GM12878 (cell line): ENCODE results near the gene VBP1. TPM values are rescaled to one million over a fixed set of nuclear protein-coding genes. Genes with fewer than 3 reads are reported as not detected.

Experiments used
- ATAC-seq: fragments of 200-7000 bp; cut with Tn5 transposase; 3 replicates; pipeline ENCODE4 v1.9.1; 2020; ENCODE audit warnings: mild to moderate bottlenecking, moderate library complexity
- BruUV-seq: library from RNA; stranded (reverse); fragments of 400-500 nt; replicated peaks from 2 replicates; lab custom pipeline; 2021; lab: Mats Ljungman, UMichigan
- CTCF ChIA-PET: fragments of 300-600 bp; sonication (Branson Sonifier 250); formaldehyde crosslinking; extraction: SDS; loops from one replicate; lab custom pipeline; 2021; ENCODE audit warnings: inconsistent platforms; lab: Yijun Ruan, JAX
- POLR2A ChIA-PET: fragments of 350-600 bp; formaldehyde crosslinking; extraction: SDS; loops from one replicate; lab custom pipeline; 2021; ENCODE audit warnings: inconsistent platforms; lab: Charles Lee
- RAD21 ChIA-PET: fragments of 300-600 bp; sonication (Branson Sonifier 250); formaldehyde crosslinking; loops from one replicate; lab custom pipeline; 2023; ENCODE audit warnings: antibody characterized with exemption; ENCODE audit not compliant: unreplicated experiment; lab: Charles Lee
- SMC1A ChIA-PET: fragments of 300-600 bp; sonication (Branson Sonifier 250); formaldehyde crosslinking; loops from one replicate; lab custom pipeline; 2023; ENCODE audit not compliant: unreplicated experiment, uncharacterized antibody; lab: Charles Lee
- DNase-seq: peaks from one replicate; pipeline ENCODE4 v3.0.0-alpha.2; 2011; ENCODE audit warnings: low read depth, low spot score
- FAIRE-seq: peaks from 3 replicates; lab custom pipeline; 2011; peaks lifted over from hg19 to GRCh38; lab: Jason Lieb, UNC
- H2AFZ ChIP-seq: 2 replicates; pipeline ENCODE4 v1.6.0; 2011; ENCODE audit warnings: low read depth, low read length, control low read depth; ENCODE audit not compliant: control insufficient read depth
- H3K27ac ChIP-seq: 2 replicates; pipeline ENCODE4 v1.5.1; 2011; ENCODE audit warnings: control low read depth; ENCODE audit not compliant: control insufficient read depth, insufficient read depth
- H3K27me3 ChIP-seq, 2 experiments: replicated peaks in 1 of 2; 2 replicates each; pipeline versions ENCODE4 v1.6.0 to v1.6.1; 2011; ENCODE audit warnings: low read length in 1 of 2; ENCODE audit not compliant: control insufficient read depth in 2 of 2, insufficient read depth in 2 of 2
- H3K36me3 ChIP-seq, 2 experiments: 2 replicates each; pipeline ENCODE4 v1.5.1; 2011; ENCODE audit warnings: low read length in 1 of 2; ENCODE audit not compliant: control insufficient read depth in 2 of 2, insufficient read depth in 2 of 2
- H3K4me1 ChIP-seq: 2 replicates; pipeline ENCODE4 v1.6.1; 2011; ENCODE audit warnings: mild to moderate bottlenecking, low read length, moderate library complexity, mixed read lengths; ENCODE audit not compliant: control insufficient read depth, insufficient read depth
- H3K4me2 ChIP-seq: 2 replicates; pipeline ENCODE4 v1.6.0; 2011; ENCODE audit warnings: control low read depth; ENCODE audit not compliant: control insufficient read depth, insufficient read depth
- H3K4me3 ChIP-seq: fragments of 200-600 bp; sonication (generic); 2 replicates; pipeline ENCODE4 v1.5.1; 2016
- H3K79me2 ChIP-seq: 2 replicates; pipeline ENCODE4 v1.6.0; 2011; ENCODE audit warnings: low read length; ENCODE audit not compliant: control insufficient read depth, insufficient read depth
- H3K9ac ChIP-seq: 2 replicates; pipeline ENCODE4 v1.8.0; 2011; ENCODE audit warnings: low read length, control low read depth, mixed read lengths; ENCODE audit not compliant: control insufficient read depth, insufficient read depth
- H3K9me3 ChIP-seq: replicated peaks from 3 replicates; pipeline ENCODE4 v1.5.1; 2011; ENCODE audit warnings: mild to moderate bottlenecking, low read length; ENCODE audit not compliant: control insufficient read depth, insufficient read depth
- H4K20me1 ChIP-seq: 2 replicates; pipeline ENCODE4 v1.6.0; 2011; ENCODE audit not compliant: control insufficient read depth, insufficient read depth
- CREB1 ChIP-seq: IDR thresholded peaks from 2 replicates; pipeline ENCODE4 v1.6.1; 2012; ENCODE audit warnings: low read depth, mild to moderate bottlenecking, inconsistent platforms
- CREM ChIP-seq: IDR thresholded peaks from 2 replicates; pipeline ENCODE4 v1.6.1; 2014; ENCODE audit warnings: antibody characterized with exemption, low read depth
- GATAD2B ChIP-seq: fragments of 450-650 bp; conservative IDR thresholded peaks from 2 replicates; pipeline ENCODE4 v1.6.1; 2017; ENCODE audit warnings: low read depth, mild to moderate bottlenecking, moderate library complexity
- JUNB ChIP-seq: IDR thresholded peaks from 2 replicates; pipeline ENCODE4 v1.6.1; 2016; ENCODE audit warnings: antibody characterized with exemption, mild to moderate bottlenecking
- KDM1A ChIP-seq: fragments of 200-600 bp; sonication (generic); IDR thresholded peaks from 2 replicates; pipeline ENCODE4 v1.6.1; 2016; ENCODE audit warnings: borderline replicate concordance
- KLF5 ChIP-seq: fragments of 450-650 bp; IDR thresholded peaks from 2 replicates; pipeline ENCODE4 v1.6.1; 2014; ENCODE audit warnings: mild to moderate bottlenecking; ENCODE audit not compliant: partially characterized antibody
- NFIC ChIP-seq: IDR thresholded peaks from 2 replicates; pipeline ENCODE4 v1.6.1; 2012; ENCODE audit warnings: low read depth, mild to moderate bottlenecking, inconsistent platforms, low read length, moderate library complexity
- PML ChIP-seq: IDR thresholded peaks from 2 replicates; pipeline ENCODE4 v1.6.1; 2012; ENCODE audit warnings: low read length, inconsistent platforms
- POLR2A ChIP-seq: IDR thresholded peaks from 2 replicates; pipeline ENCODE4 v1.6.1; 2011; ENCODE audit warnings: low read depth, mild to moderate bottlenecking, low read length
- RAD21 ChIP-seq: IDR thresholded peaks from 2 replicates; pipeline ENCODE4 v1.6.1; 2011; ENCODE audit warnings: mild to moderate bottlenecking, low read depth, low read length, moderate library complexity; ENCODE audit not compliant: insufficient read depth
- RB1 ChIP-seq: fragments of 450-650 bp; formaldehyde crosslinking; IDR thresholded peaks from 2 replicates; pipeline ENCODE4 v1.6.1; 2017; ENCODE audit warnings: mild to moderate bottlenecking, borderline replicate concordance
- RELA ChIP-seq: fragments of 450-650 bp; IDR thresholded peaks from 2 replicates; pipeline ENCODE4 v1.8.0; 2014; ENCODE audit warnings: borderline replicate concordance; ENCODE audit not compliant: partially characterized antibody
- RUNX3 ChIP-seq: IDR thresholded peaks from 2 replicates; pipeline ENCODE4 v1.6.1; 2012; ENCODE audit warnings: low read length, inconsistent platforms
- SMAD1 ChIP-seq: fragments of 450-650 bp; IDR thresholded peaks from 2 replicates; pipeline ENCODE4 v1.6.1; 2018; ENCODE audit warnings: mild to moderate bottlenecking, low read depth; ENCODE audit not compliant: partially characterized antibody
- SUPT20H ChIP-seq: IDR thresholded peaks from 2 replicates; pipeline ENCODE4 v1.6.1; 2011; ENCODE audit warnings: low read depth, mild to moderate bottlenecking, low read length, moderate library complexity, borderline replicate concordance; ENCODE audit not compliant: control insufficient read depth
- TCF12 ChIP-seq: IDR thresholded peaks from 2 replicates; pipeline ENCODE4 v1.6.1; 2011; ENCODE audit warnings: low read depth, mild to moderate bottlenecking, low read length
- YY1 ChIP-seq: IDR thresholded peaks from 2 replicates; pipeline ENCODE4 v1.6.1; 2011; ENCODE audit warnings: low read depth, mild to moderate bottlenecking, low read length
- WGBS: methylation state at CpG from one replicate; pipeline ENCODE4 v1.1.6; 2016; ENCODE audit warnings: low lambda C conversion rate; ENCODE audit not compliant: insufficient replicate concordance, insufficient coverage; ENCODE audit errors: missing lambda C conversion rate; 5-methylcytosine and 5-hydroxymethylcytosine counted together
- in situ Hi-C: fragments of 300-500 bp; cut with MboI; formaldehyde crosslinking; loops from 9 replicates; pipeline ENCODE4 v1.14.3; 2018; ENCODE audit warnings: mixed read lengths
- intact Hi-C: fragments of 100-400 bp; cut with micrococcal nuclease; formaldehyde crosslinking; loops from one replicate; pipeline ENCODE4 v1.14.2; 2022; ENCODE audit not compliant: unreplicated experiment
- polyA plus RNA-seq, 11 experiments: library from polyadenylated mRNA; depleted of rRNA in 4 of 11; unstranded in 6 of 11; stranded (reverse) in 5 of 11; fragments of >200 nt; fragmentation: Nextera tagmentation in 4 of 11; fragmentation: Illumina TruSeq in 1 of 11; extraction: Ambion mirVana in 4 of 11; extraction: Trizol in 1 of 11; gene quantifications; 1 replicate in 1 of 11; 2 replicates in 10 of 11; pipeline versions ENCODE4 v1.2.1 to v1.2.3, GENCODE V29; 2011 to 2016; ENCODE audit warnings: inconsistent platforms in 2 of 11, missing spikeins in 2 of 11, low read depth in 1 of 11
- total RNA-seq, 4 experiments: library from RNA; depleted of rRNA in 3 of 4; stranded (reverse); fragments of >200 nt in 3 of 4; fragmentation: Illumina TruSeq in 1 of 4; extraction: Trizol in 1 of 4; gene quantifications; 2 replicates each; pipeline versions ENCODE4 v1.2.1 to v1.2.3, GENCODE V29; 2013 to 2021
- TF ChIP-seq, protein P1 (sequence below), 3 experiments: IDR thresholded peaks in 2 of 3; conservative IDR thresholded peaks in 1 of 3; 2 replicates each; pipeline ENCODE4 v1.5.1; 2011; ENCODE audit warnings: low read depth in 3 of 3, low read length in 3 of 3, mild to moderate bottlenecking in 3 of 3, control low read depth in 2 of 3, moderate library complexity in 2 of 3, inconsistent platforms in 1 of 3, mixed read lengths in 1 of 3; ENCODE audit not compliant: control insufficient read depth in 2 of 3, insufficient read depth in 1 of 3; ENCODE audit errors: extremely low read depth in 1 of 3
- TF ChIP-seq, protein P2 (sequence below): fragments of 450-650 bp; formaldehyde crosslinking; IDR thresholded peaks from 2 replicates; pipeline ENCODE4 v1.5.0; 2022; ENCODE audit warnings: mild to moderate bottlenecking, missing genetic modification characterization

VBP1 gene
- total and polyA plus RNA-seq, 10 of the 15 experiments (the other 5 are each of a cell fraction or from before 2014, with no cell fraction given), result 56.4 to 182 (median 102) TPM

- ChIA-PET POLR2A (no interaction called here), SMC1A (no interaction called here), CTCF (interaction anchor here (0.6 kb wide), 1 partner anchor 122 kb away, joined by 3 read pairs; no protein-coding TSS in a partner anchor), RAD21 (interaction anchor here (1.2 to 1.8 kb wide), 2 partner anchors 33 to 47 kb away, joined by 3 to 4 read pairs; no protein-coding TSS in a partner anchor)
- H2AFZ ChIP-seq, result peak within 1 kb of the TSS; percentile 82
- H3K27ac ChIP-seq, result peak within 1 kb of the TSS; percentile 68
- H3K27me3 ChIP-seq, result no peaks in the 10 kb centered on the region
- DNase-seq (peak; percentile 24), ATAC-seq (peak; percentile 92), FAIRE-seq (no peak)
- intact Hi-C loops (loop anchor here (1.0 kb wide), 1 partner anchor 48 kb away; the partner anchor contains the start of gene VBP1), in situ Hi-C loops (no loop called here)
- H3K9me3 ChIP-seq, result no peaks in the 10 kb centered on the region
- no peaks in the 10 kb centered on the region for H3K36me3 ChIP-seq
- no peaks in the 10 kb centered on the region for H3K4me1 ChIP-seq
- H3K4me3 ChIP-seq, result peak within 1 kb of the TSS; percentile 56
- 25% methylated on average over 58 of the region's 58 CpGs for WGBS
- H4K20me1 ChIP-seq, result no peaks in the 10 kb centered on the region
- peaks cover 17% of the 10 kb centered on the region for H3K79me2 ChIP-seq
- peak within 1 kb of the TSS; percentile 95 for H3K4me2 ChIP-seq
- TSS peak; percentile 56 for BruUV-seq
- peak within 1 kb of the TSS; percentile 65 for H3K9ac ChIP-seq
- TF ChIP-seq KLF5 (no peak), RELA (peak; percentile 37), SUPT20H (no peak), KDM1A (peak; percentile 90; the same call in 1 of the 2 replicates), TCF12 (no peak), GATAD2B (0 out of 2 replicates have a peak, but pooled peaks have one; percentile 37), CREB1 (peak; percentile 85), CREM (peak; percentile 60), RAD21 (no peak), POLR2A (peak; percentile 71), JUNB (peak; percentile 23; the same call in 1 of the 2 replicates), YY1 (peak; percentile 95), SMAD1 (no peak), RB1 (no peak), NFIC (no peak), RUNX3 (peak; percentile 16), PML (0 out of 2 replicates have a peak, but pooled peaks have one; percentile 49)
- TF ChIP-seq, protein P1, sequence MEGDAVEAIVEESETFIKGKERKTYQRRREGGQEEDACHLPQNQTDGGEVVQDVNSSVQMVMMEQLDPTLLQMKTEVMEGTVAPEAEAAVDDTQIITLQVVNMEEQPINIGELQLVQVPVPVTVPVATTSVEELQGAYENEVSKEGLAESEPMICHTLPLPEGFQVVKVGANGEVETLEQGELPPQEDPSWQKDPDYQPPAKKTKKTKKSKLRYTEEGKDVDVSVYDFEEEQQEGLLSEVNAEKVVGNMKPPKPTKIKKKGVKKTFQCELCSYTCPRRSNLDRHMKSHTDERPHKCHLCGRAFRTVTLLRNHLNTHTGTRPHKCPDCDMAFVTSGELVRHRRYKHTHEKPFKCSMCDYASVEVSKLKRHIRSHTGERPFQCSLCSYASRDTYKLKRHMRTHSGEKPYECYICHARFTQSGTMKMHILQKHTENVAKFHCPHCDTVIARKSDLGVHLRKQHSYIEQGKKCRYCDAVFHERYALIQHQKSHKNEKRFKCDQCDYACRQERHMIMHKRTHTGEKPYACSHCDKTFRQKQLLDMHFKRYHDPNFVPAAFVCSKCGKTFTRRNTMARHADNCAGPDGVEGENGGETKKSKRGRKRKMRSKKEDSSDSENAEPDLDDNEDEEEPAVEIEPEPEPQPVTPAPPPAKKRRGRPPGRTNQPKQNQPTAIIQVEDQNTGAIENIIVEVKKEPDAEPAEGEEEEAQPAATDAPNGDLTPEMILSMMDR (IDR thresholded peaks at IDR 0.05 in 2 of 3, conservative IDR thresholded peaks at IDR 0.05 in 1 of 3; ENCODE audit: control insufficient read depth in 2 of 3, extremely low read depth in 1 of 3, insufficient read depth in 1 of 3, low read depth in 3 of 3, low read length in 3 of 3), result peak in 1 of 3 experiments; percentile 7; a peak in 1 of 6 replicates
- TF ChIP-seq, protein P2, sequence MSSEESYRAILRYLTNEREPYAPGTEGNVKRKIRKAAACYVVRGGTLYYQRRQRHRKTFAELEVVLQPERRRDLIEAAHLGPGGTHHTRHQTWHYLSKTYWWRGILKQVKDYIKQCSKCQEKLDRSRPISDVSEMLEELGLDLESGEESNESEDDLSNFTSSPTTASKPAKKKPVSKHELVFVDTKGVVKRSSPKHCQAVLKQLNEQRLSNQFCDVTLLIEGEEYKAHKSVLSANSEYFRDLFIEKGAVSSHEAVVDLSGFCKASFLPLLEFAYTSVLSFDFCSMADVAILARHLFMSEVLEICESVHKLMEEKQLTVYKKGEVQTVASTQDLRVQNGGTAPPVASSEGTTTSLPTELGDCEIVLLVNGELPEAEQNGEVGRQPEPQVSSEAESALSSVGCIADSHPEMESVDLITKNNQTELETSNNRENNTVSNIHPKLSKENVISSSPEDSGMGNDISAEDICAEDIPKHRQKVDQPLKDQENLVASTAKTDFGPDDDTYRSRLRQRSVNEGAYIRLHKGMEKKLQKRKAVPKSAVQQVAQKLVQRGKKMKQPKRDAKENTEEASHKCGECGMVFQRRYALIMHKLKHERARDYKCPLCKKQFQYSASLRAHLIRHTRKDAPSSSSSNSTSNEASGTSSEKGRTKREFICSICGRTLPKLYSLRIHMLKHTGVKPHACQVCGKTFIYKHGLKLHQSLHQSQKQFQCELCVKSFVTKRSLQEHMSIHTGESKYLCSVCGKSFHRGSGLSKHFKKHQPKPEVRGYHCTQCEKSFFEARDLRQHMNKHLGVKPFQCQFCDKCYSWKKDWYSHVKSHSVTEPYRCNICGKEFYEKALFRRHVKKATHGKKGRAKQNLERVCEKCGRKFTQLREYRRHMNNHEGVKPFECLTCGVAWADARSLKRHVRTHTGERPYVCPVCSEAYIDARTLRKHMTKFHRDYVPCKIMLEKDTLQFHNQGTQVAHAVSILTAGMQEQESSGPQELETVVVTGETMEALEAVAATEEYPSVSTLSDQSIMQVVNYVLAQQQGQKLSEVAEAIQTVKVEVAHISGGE, result no peak
These were observed 47.8 kb downstream of the VBP1 start, which contains the start of gene RAB39B for GRCh38 chrX:155263854-155264628. Gene RAB39B, minus strand, starts transcription at chrX:155264491. Its CDS starts 203 bp downstream, at chrX:155264288.
